Subcutaneous adipose tissue (tissue), 4 donors: Measurements from ENCODE around the gene PDE6C. TPM values are rescaled to one million over a fixed set of nuclear protein-coding genes. Genes with fewer than 3 reads are reported as not detected.

Experiments used
- CTCF ChIP-seq: fragments of 450-650 bp; IDR thresholded peaks from one replicate; pipeline ENCODE4 v1.5.1; 2016; ENCODE audit warnings: low read depth, mild to moderate bottlenecking, control low read depth, antibody characterized with exemption, moderate library complexity
- total RNA-seq, 4 donors: library from RNA; depleted of rRNA; stranded (reverse); fragments of >200 nt; gene quantifications; one replicate each; pipeline ENCODE4 v1.1.0, GENCODE V29; 2016

PDE6C gene
- total RNA-seq, 4 donors from 2014 or later: not detected

- no peak for TF ChIP-seq CTCF
Observed at GRCh38 chr10:93601146-93601773, 11.1 kb upstream of the PDE6C start, which contains the start of gene RBP4. RBP4 (minus strand) TSS chr10:93601235; CDS start chr10:93601028, 207 bp downstream.

- TF ChIP-seq CTCF: no peak
Observed at GRCh38 chr10:93601774-93602162, 10.6 kb upstream of the PDE6C start.

GRCh38 chr10:93603023-93603422, 9.3 kb upstream of the PDE6C start:
- no peak for TF ChIP-seq CTCF

- no peak for TF ChIP-seq CTCF
Observed at GRCh38 chr10:93604146-93604545, 8.2 kb upstream of the PDE6C start.

GRCh38 chr10:93608421-93608820, 3.9 kb upstream of the PDE6C start:
- no peak for TF ChIP-seq CTCF

- TF ChIP-seq CTCF: no peak
Observed at GRCh38 chr10:93613126-93613525, 789 bp downstream of the PDE6C start.

- no peak for TF ChIP-seq CTCF
Observed at GRCh38 chr10:93614101-93614825, 1.9 kb downstream of the PDE6C start.
